H1 (cell line): Measurements from ENCODE around the gene SIGLEC14. TPM values are rescaled to one million over a fixed set of nuclear protein-coding genes. Genes with fewer than 3 reads are reported as not detected.

ENCODE experiments used
- BACH1 ChIP-seq: IDR thresholded peaks from 2 replicates; pipeline ENCODE4 v1.6.1; 2012; ENCODE audit warnings: low read length, improper control_type of control experiment
- JUND ChIP-seq: IDR thresholded peaks from 2 replicates; pipeline ENCODE4 v1.6.1; 2011; ENCODE audit warnings: mild to moderate bottlenecking, improper control_type of control experiment, low read length
- SIX5 ChIP-seq: IDR thresholded peaks from 2 replicates; pipeline ENCODE4 v1.6.1; 2011; ENCODE audit warnings: mild to moderate bottlenecking, low read depth, low read length
- TAF7 ChIP-seq: optimal IDR thresholded peaks from 2 replicates; pipeline ENCODE3; 2011; ENCODE audit warnings: low read depth, mild to moderate bottlenecking, inconsistent platforms, low read length, moderate library complexity, borderline replicate concordance
- polyA plus RNA-seq, 7 experiments: library from polyadenylated mRNA; depleted of rRNA in 3 of 7; stranded (reverse) in 5 of 7; unstranded in 2 of 7; fragments of >200 nt in 5 of 7; fragments of 200-250 nt in 2 of 7; gene quantifications; 1 replicate in 5 of 7; 2 replicates in 1 of 7; 4 replicates in 1 of 7; pipeline versions ENCODE4 v1.2.1 to v1.2.3, GENCODE V29; 2011 to 2013; ENCODE audit warnings: missing spikeins in 2 of 7, mixed read lengths in 2 of 7
- total RNA-seq: library from RNA; stranded (reverse); fragmentation: NEBNext Ultra II Directional; extraction: Animal tissue kit (Norgen Biotek cat#: 25700); gene quantifications from 2 replicates; pipeline ENCODE4 v1.2.1, GENCODE V29; 2021

SIGLEC14 gene
- total and polyA plus RNA-seq, 2 of the 8 experiments (the other 6 are each of a cell fraction or from before 2014, with no cell fraction given), result not detected

DNA sequence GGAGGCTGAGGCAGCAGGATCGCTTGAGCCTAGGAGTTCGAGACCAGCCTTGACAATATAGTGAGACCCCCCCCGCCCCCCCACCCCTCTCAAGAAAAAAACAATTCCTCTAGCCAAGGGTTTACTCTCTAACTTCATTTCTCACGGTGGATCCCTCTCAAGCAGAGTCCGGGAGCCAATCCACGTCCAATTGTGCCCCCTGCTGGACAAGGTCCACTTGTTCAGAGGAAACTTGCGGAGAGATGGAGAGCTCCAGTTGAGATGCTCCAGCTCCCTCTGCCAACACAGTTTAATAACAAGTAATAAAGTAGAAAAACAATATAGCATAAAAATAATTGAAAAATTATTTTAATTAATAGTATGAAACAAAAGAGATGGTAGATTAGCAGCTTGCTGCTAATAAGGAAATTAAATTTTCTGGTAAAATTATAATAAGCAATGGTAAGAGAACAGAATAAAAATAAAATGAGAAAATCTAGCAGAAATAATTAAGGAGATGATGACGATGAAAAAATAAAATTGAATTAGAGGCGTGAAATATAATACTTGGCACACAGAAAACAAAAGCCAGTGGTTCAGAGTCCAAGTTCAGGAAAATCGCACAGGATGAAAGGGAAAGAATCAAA is 14.5 kb upstream of the SIGLEC14 start (continued):
- no peak for TF ChIP-seq BACH1
- TF ChIP-seq TAF7, result no peak
- TF ChIP-seq SIX5, result no peak
- no peak for TF ChIP-seq JUND
